Ectodermal cell (in vitro differentiated cells): ENCODE measurements around the gene RHEX.
"Not testable (repeated sequence)": the region's sequence is repeated elsewhere in the genome, so short reads cannot be mapped to it uniquely, and the experiment has no call there.

Experiments
- H3K27ac ChIP-seq: 2 replicates; pipeline ENCODE4 v1.7.0; 2013; ENCODE audit warnings: mild to moderate bottlenecking, low read depth, low read length; ENCODE audit not compliant: insufficient read depth, poor library complexity, severe bottlenecking
- H3K27me3 ChIP-seq: 2 replicates; pipeline ENCODE4 v1.7.0; 2013; ENCODE audit warnings: mild to moderate bottlenecking, low read length; ENCODE audit not compliant: insufficient read depth, control insufficient read depth, poor library complexity, severe bottlenecking
- H3K36me3 ChIP-seq: one replicate; pipeline ENCODE4 v1.7.0; 2013; ENCODE audit warnings: low read length; ENCODE audit not compliant: control insufficient read depth, insufficient read depth
- H3K4me1 ChIP-seq: one replicate; pipeline ENCODE4 v1.7.0; 2013; ENCODE audit warnings: low read length; ENCODE audit not compliant: control insufficient read depth, insufficient read depth
- H3K4me3 ChIP-seq: 2 replicates; pipeline ENCODE4 v1.7.0; 2013; ENCODE audit warnings: low read depth, low read length, control low read depth; ENCODE audit not compliant: insufficient read depth
- H3K9me3 ChIP-seq: 2 replicates; pipeline ENCODE4 v1.7.0; 2013; ENCODE audit warnings: mild to moderate bottlenecking, low read length, moderate library complexity; ENCODE audit not compliant: control insufficient read depth
- WGBS, 2 experiments: methylation state at CpG; one replicate each; pipeline ENCODE4 v1.1.7; 2013; ENCODE audit warnings: missing lambda C conversion rate in 2 of 2; 5-methylcytosine and 5-hydroxymethylcytosine counted together

RHEX gene

DNA sequence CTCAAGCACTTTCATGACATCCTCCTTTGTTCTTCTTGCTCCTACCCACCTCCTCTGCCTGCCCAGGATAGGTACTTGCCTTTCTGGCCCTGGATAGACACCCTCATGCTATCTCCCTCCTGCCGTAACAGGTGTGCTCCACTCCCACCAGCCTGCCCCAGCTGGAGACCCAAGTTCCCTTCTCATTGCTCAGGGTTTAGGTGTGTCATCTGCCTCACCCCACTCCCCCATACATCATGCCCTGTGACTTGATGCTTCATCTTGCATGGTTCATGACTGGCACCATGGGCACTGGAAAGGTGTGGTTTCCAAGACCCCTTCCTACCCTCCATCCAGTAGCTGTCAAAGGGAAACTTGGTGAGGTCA is 5.9 kb downstream of the RHEX start:
- Histone ChIP-seq H3K27me3 (no peaks in the 10 kb centered on the region), H3K36me3 (no peaks in the 10 kb centered on the region), H3K27ac (no peak overlapping the region), H3K4me3 (no peak overlapping the region), H3K4me1 (no peaks in the 10 kb centered on the region), H3K9me3 (no peaks in the 10 kb centered on the region)
- 98 to 100% methylated on average over 1 of the region's 1 CpG for WGBS, 2 experiments

DNA sequence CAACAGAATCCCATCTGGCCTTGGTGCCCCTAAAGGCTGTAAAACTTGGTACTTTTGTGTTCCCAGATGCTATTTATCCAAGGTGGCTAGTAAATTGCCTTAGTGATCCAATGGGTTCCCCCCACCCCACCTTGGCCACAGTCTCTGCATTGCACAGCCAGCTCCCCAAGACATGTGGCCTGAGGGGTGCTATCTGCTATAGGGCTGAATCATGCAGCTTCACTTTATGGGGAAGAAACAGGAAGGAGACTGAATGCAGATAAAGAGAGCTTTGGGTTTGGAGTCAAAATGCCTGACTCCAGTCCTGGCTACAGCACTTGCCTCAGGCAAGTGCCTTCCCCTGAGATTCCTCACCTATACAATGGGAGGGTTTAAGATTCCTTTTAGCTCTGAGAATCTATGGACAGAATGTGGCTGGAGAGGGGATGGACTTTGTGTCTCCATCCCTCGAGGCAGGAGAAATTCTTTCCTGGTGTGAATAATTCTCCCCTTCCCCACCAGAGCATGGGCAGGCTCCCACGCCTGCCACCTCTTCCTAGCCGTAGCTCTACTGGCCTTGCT is 6.5 kb downstream of the RHEX start:
- Histone ChIP-seq H3K4me1 (no peaks in the 10 kb centered on the region), H3K36me3 (no peaks in the 10 kb centered on the region), H3K4me3 (no peak overlapping the region), H3K27ac (no peak overlapping the region), H3K27me3 (no peaks in the 10 kb centered on the region), H3K9me3 (no peaks in the 10 kb centered on the region)
- WGBS, 2 experiments, result 79 to 87% methylated on average over 3 of the region's 3 CpGs

DNA sequence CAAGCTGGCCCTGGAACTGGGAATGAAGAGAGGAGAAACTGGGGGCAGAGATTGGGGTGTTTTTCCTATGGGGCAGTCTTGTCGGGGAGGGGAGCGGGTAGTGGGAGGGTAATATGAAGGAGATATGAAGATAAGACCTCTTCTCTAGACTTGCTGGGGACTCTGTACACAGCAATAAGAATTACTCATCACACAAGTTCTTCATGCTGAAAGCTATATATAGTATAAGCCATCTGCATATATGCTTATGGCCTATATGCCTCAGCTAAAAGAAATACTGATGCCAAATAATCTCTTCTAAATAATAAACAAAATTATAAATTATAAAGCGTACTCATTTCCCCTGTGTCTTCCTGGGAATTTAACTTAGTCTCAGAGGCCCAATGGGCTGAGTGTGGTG is 7.9 kb downstream of the RHEX start:
- no peaks in the 10 kb centered on the region for H3K27me3 ChIP-seq
- no peaks in the 10 kb centered on the region for H3K4me1 ChIP-seq
- H3K9me3 ChIP-seq, result no peaks in the 10 kb centered on the region
- no peak overlapping the region for H3K4me3 ChIP-seq
- WGBS, 2 experiments, result 96 to 98% methylated on average over 3 of the region's 3 CpGs
- H3K36me3 ChIP-seq, result no peaks in the 10 kb centered on the region
- H3K27ac ChIP-seq, result no peak overlapping the region

DNA sequence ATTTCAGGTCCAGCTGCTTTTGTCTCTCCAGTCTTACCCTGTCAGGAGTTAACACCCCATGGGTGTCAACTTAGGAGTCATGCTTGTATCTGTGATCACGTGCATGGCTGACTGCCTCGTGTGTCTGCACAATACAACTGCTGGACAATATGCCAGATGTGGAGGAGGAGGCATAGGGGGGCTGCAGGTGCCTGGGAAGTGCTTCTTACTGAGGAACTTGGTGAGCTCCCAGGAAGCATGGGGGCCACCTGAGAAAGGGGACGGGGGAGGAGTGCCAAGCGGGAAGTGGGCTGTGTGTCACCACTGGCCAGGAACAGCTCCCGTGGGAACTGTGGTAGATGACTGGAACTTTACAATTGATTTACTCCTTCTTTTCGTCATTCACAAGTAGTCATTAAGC is 9.5 kb downstream of the RHEX start:
- no peaks in the 10 kb centered on the region for H3K27me3 ChIP-seq
- no peaks in the 10 kb centered on the region for H3K4me1 ChIP-seq
- H3K4me3 ChIP-seq, result no peak overlapping the region
- WGBS, 2 experiments, result 91 to 93% methylated on average over 6 of the region's 6 CpGs
- H3K36me3 ChIP-seq, result no peaks in the 10 kb centered on the region
- H3K9me3 ChIP-seq, result no peaks in the 10 kb centered on the region
- H3K27ac ChIP-seq, result no peak overlapping the region

DNA sequence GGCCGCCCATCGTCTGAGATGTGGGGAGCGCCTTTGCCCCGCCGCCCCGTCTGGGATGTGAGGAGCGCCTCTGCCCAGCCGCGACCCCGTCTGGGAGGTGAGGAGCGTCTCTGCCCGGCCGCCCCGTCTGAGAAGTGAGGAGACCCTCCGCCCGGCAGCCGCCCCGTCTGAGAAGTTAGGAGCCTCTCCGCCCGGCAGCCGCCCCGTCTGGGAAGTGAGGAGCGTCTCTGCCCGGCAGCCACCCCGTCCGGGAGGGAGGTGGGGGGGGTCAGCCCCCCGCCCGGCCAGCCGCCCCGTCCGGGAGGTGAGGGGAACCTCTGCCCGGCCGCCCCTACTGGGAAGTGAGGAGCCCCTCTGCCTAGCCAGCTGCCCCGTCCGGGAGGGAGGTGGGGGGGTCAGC is 11.0 kb downstream of the RHEX start:
- 97 to 98% methylated on average over 24 to 25 of the region's 35 CpGs for WGBS, 2 experiments

DNA sequence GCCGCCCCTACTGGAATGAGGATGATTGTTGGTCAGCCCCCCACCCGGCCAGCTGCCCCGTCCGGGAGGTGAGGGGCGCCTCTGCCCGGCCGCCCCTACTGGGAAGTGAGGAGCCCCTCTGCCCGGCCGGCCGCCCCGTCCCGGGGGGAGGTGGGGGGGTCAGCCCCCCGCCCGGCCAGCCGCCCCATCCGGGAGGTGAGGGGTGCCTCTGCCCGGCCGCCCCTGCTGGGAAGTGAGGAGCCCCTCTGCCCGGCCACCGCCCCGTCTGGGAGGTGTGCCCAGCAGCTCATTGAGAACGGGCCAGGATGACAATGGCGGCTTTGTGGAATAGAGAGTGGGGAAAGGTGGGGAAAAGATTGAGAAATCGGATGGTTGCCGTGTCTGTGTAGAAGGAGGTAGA is 11.5 kb downstream of the RHEX start:
- not testable (repeated sequence) for H3K27ac ChIP-seq, H3K4me3 ChIP-seq, H3K27me3 ChIP-seq, H3K4me1 ChIP-seq, H3K9me3 ChIP-seq, H3K36me3 ChIP-seq
- WGBS, 2 experiments, result 97% methylated on average over 17 to 19 of the region's 25 CpGs

More for the DNA sequence above, 11.0 kb downstream of the RHEX start:
- H3K36me3 ChIP-seq, H3K4me3 ChIP-seq, H3K9me3 ChIP-seq, H3K27me3 ChIP-seq, H3K27ac ChIP-seq, H3K4me1 ChIP-seq: not testable (repeated sequence)

DNA sequence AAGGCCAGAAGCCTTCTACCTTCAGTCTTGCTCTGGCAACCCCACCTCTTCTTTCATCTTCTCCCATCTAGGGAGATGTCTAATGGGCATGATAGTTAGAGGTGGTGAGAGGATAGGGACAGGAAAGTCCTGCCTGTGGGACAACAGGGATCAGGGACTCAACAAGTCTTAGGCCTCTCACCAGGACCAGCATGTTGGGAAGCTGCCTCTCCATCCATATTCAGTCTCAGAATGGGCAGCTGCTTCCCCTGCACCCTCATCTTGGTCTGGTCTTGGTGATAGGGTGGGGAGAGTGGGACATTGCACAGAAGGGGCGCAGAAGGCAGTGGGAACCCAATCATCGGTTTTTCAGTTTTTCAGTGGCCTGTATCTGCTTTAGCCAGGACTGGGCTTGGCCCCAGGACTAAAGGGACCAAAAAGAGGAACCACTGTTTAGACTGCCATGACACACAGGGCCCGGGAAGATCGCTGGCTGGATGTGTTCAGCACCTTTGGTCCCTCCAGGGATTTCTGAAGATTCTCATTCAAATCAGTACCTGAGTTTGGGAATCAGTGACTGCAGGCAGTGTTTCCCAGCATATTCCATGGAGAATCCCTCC is 12.7 kb downstream of the RHEX start:
- Histone ChIP-seq H3K27me3 (no peaks in the 10 kb centered on the region), H3K27ac (no peak overlapping the region), H3K36me3 (no peaks in the 10 kb centered on the region), H3K9me3 (no peaks in the 10 kb centered on the region), H3K4me3 (no peak overlapping the region), H3K4me1 (no peaks in the 10 kb centered on the region)
- 94 to 97% methylated on average over 4 of the region's 4 CpGs for WGBS, 2 experiments

DNA sequence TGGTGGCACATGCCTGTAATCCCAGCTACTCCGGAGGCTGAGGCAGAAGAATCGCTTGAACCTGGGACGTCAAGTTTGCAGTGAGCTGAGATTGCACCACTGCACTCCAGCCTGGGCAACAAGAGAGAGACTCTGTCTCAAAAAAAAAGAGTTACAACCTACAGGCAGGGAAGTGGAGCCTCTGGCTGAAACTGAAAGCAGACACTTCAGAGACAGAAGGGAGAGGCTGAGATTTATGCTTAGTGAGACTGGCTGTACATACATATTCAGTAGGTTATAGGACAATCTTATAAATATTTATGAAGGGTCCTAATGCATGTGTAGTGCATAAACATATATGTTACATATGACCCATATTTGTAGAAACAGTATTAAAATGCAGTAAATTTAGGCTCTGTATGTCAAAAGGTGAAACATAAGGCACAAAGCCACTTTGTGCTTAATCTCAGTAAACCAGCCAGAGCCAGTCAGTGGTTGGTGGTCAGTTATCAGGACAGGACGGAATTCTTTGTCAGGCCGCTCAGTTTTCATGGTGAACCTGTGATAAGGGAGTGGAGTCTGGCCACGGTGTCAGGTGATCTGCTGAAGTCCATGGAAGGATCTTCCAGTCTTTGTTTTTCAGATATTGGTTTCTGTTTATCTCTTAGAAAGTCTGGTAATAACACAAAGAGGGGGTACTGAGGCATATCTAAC is 13.7 kb downstream of the RHEX start:
- Histone ChIP-seq H3K4me3 (no peak overlapping the region), H3K27me3 (no peaks in the 10 kb centered on the region), H3K4me1 (no peaks in the 10 kb centered on the region), H3K9me3 (no peaks in the 10 kb centered on the region), H3K36me3 (no peaks in the 10 kb centered on the region), H3K27ac (no peak overlapping the region)
- 76 to 79% methylated on average over 6 of the region's 6 CpGs for WGBS, 2 experiments

DNA sequence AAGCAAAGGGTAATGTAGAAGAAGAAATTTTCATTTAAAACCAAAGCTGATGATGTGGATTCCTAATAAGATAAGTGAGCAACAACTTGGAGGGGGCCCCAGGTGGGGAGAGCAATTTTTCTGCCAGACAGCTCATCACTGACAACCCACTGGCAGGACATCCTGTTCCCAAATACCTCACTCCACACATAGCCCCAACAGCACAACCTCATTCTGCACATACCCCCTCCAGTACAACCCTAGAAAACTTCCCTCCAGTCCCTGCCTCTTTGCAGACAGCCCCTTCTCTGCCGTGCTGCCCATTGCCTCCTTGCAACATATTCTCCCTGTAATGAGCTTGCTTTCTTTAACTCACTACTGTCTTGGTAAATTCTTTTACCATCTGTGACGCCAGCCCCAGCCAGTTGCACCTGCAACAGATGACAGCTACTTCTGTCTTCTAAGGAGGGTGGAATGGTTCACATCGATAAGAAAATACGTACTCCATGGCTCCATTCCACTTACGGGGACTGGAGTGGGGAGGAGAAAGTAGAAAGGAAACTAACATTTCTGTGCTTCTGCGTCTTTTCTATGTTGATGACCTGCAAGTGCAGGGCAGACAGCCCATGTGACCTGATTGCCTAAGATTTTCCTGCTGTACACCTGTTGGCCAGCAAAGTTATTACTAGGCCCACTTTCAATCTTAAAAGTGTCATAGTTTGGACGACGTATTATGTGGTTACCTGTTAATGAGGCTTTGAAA is 14.7 kb downstream of the RHEX start:
- Histone ChIP-seq H3K36me3 (no peaks in the 10 kb centered on the region), H3K27ac (no peak overlapping the region), H3K27me3 (no peaks in the 10 kb centered on the region), H3K9me3 (no peaks in the 10 kb centered on the region), H3K4me1 (no peaks in the 10 kb centered on the region), H3K4me3 (no peak overlapping the region)
- 88 to 90% methylated on average over 8 of the region's 8 CpGs for WGBS, 2 experiments

DNA sequence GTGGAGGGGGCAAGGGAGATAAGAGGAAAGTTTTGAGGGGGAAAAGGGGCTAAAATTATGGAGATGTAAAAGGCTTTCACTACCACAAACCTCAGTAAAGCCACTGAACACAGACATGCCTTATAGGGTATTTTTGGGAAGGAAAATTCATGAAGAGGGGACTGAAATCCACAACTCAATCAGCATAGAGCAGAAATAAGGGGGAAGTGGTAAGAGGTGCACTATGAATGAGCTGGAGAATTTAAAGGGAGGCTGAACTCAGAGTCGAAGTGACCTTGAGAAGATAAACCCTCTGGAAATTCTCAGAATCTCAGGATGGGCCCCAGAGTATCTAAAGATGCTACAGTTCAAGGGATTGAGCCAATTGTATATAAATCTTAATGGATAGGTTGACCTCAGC is 15.3 kb downstream of the RHEX start:
- Histone ChIP-seq H3K27me3 (no peaks in the 10 kb centered on the region), H3K4me1 (no peaks in the 10 kb centered on the region), H3K27ac (no peak overlapping the region), H3K36me3 (no peaks in the 10 kb centered on the region), H3K9me3 (no peaks in the 10 kb centered on the region), H3K4me3 (no peak overlapping the region)
- WGBS, 2 experiments, result 82 to 96% methylated on average over 1 of the region's 1 CpG
